Testis (tissue), 3 donors: ENCODE results near the gene SMYD3. TPM values are rescaled to one million over a fixed set of nuclear protein-coding genes. Genes with fewer than 3 reads are reported as not detected.

Experiments
- DNase-seq: peaks from one replicate; pipeline ENCODE4 v3.0.0-alpha.2; 2019
- H3K27ac ChIP-seq, 2 donors: fragments of 200-600 bp; sonication (generic); one replicate each; pipeline ENCODE4 v1.5.1; 2019
- H3K27me3 ChIP-seq: fragments of 200-600 bp; sonication (generic); one replicate; pipeline ENCODE4 v1.5.1; 2019
- H3K36me3 ChIP-seq: fragments of 200-600 bp; sonication (generic); one replicate; pipeline ENCODE4 v1.5.1; 2017; ENCODE audit warnings: low read depth; ENCODE audit errors: missing control alignments
- H3K4me1 ChIP-seq: fragments of 200-600 bp; sonication (generic); one replicate; pipeline ENCODE4 v1.5.1; 2019
- H3K4me3 ChIP-seq, 2 donors: fragments of 200-600 bp; sonication (generic); one replicate each; pipeline ENCODE4 v1.5.1; 2017 to 2019
- H3K9me3 ChIP-seq: fragments of 200-600 bp; sonication (generic); one replicate; pipeline ENCODE4 v1.5.1; 2017
- CTCF ChIP-seq, 3 experiments: fragments of 450-650 bp in 2 of 3; fragments of 200-600 bp in 1 of 3; sonication (generic) in 1 of 3; IDR thresholded peaks; one replicate each; pipeline ENCODE4 v1.5.1; 2016 to 2019; ENCODE audit warnings: antibody characterized with exemption in 3 of 3, mild to moderate bottlenecking in 2 of 3, moderate library complexity in 1 of 3
- POLR2A ChIP-seq: fragments of 450-650 bp; IDR thresholded peaks from one replicate; pipeline ENCODE4 v1.6.1; 2017; ENCODE audit warnings: antibody characterized with exemption, mild to moderate bottlenecking, moderate library complexity
- WGBS, 2 donors: methylation state at CpG; one replicate each; pipeline ENCODE4 v1.1.5; 2018; 5-methylcytosine and 5-hydroxymethylcytosine counted together
- intact Hi-C: fragments of 100-400 bp; cut with DNase I; formaldehyde crosslinking; loops from one replicate; pipeline ENCODE4 v1.15.1; 2023; ENCODE audit warnings: low total_unique reads
- polyA plus RNA-seq: library from polyadenylated mRNA; stranded (reverse); fragments of 350-450 nt; fragmentation: Illumina TruSeq; extraction: RNeasy Lipid Tissue Mini Kit (QIAGEN cat#74804); gene quantifications from one replicate; pipeline ENCODE4 v1.2.3, GENCODE V29; 2014; ENCODE audit warnings: low read depth, low replicate concordance; ENCODE audit not compliant: insufficient read depth
- total RNA-seq, 2 donors: library from RNA; depleted of rRNA; stranded (reverse); fragments of >200 nt; gene quantifications; one replicate each; pipeline ENCODE4 v1.2.3, GENCODE V29; 2016

SMYD3 gene
- total and polyA plus RNA-seq, 3 donors from 2014 or later = 23.0 to 38.8 (median 38.7) TPM

- no peaks in the 10 kb centered on the region for H3K27me3 ChIP-seq
- intact Hi-C loops = no loop called here
- TF ChIP-seq CTCF (IDR thresholded peaks at IDR 0.05) (no peak), POLR2A (no peak)
- no peaks in the 10 kb centered on the region for H3K36me3 ChIP-seq
- WGBS, 2 donors = 76 to 93% methylated on average over 2 of the region's 2 CpGs
- DNase-seq = no peak
- no peaks in the 10 kb centered on the region for H3K4me1 ChIP-seq
- H3K9me3 ChIP-seq = no peaks in the 10 kb centered on the region
- no peak overlapping the region for H3K4me3 ChIP-seq
- no peak overlapping the region for H3K27ac ChIP-seq
Measured at GRCh38 chr1:245774196-245774595, 732.9 kb downstream of the SMYD3 start.

- H3K4me1 ChIP-seq = no peaks in the 10 kb centered on the region
- no peaks in the 10 kb centered on the region for H3K27me3 ChIP-seq
- TF ChIP-seq CTCF (IDR thresholded peaks at IDR 0.05) (no peak), POLR2A (no peak)
- WGBS, 2 donors = 93 to 100% methylated on average over 3 of the region's 3 CpGs
- intact Hi-C loops = no loop called here
- H3K9me3 ChIP-seq = no peaks in the 10 kb centered on the region
- no peak for DNase-seq
- H3K36me3 ChIP-seq = no peaks in the 10 kb centered on the region
- H3K4me3 ChIP-seq = no peak overlapping the region
- no peak overlapping the region for H3K27ac ChIP-seq
Measured at GRCh38 chr1:245773344-245773743, 733.7 kb downstream of the SMYD3 start.

- Histone ChIP-seq H3K4me3 (no peak overlapping the region), H3K27ac (no peak overlapping the region), H3K9me3 (no peaks in the 10 kb centered on the region), H3K36me3 (no peaks in the 10 kb centered on the region), H3K27me3 (no peaks in the 10 kb centered on the region), H3K4me1 (no peaks in the 10 kb centered on the region)
- intact Hi-C loops = no loop called here
- DNase-seq = no peak
- TF ChIP-seq POLR2A (no peak), CTCF (IDR thresholded peaks at IDR 0.05) (no peak)
- WGBS, 2 donors = 89 to 92% methylated on average over 1 of the region's 1 CpG
Measured at GRCh38 chr1:245772739-245773138, 734.3 kb downstream of the SMYD3 start.

GRCh38 chr1:245772325-245772724 is 734.8 kb downstream of the SMYD3 start:
- intact Hi-C loops = no loop called here
- Histone ChIP-seq H3K9me3 (no peaks in the 10 kb centered on the region), H3K4me3 (no peak overlapping the region), H3K27me3 (no peaks in the 10 kb centered on the region), H3K27ac (no peak overlapping the region), H3K36me3 (no peaks in the 10 kb centered on the region), H3K4me1 (no peaks in the 10 kb centered on the region)
- WGBS, 2 donors = 87 to 100% methylated on average over 1 of the region's 1 CpG
- TF ChIP-seq CTCF (IDR thresholded peaks at IDR 0.05) = no peak
- no peak for TF ChIP-seq POLR2A
- no peak for DNase-seq

- no peaks in the 10 kb centered on the region for H3K4me1 ChIP-seq
- H3K27ac ChIP-seq = no peak overlapping the region
- TF ChIP-seq POLR2A (no peak), CTCF (IDR thresholded peaks at IDR 0.05) (no peak)
Measured at GRCh38 chr1:245771511-245772281, 735.4 kb downstream of the SMYD3 start.

More at GRCh38 chr1:245771511-245772281, 735.4 kb downstream of the SMYD3 start:
- DNase-seq = no peak
- Histone ChIP-seq H3K9me3 (no peaks in the 10 kb centered on the region), H3K36me3 (no peaks in the 10 kb centered on the region), H3K27me3 (no peaks in the 10 kb centered on the region), H3K4me3 (no peak overlapping the region)
- WGBS, 2 donors = 57 to 67% methylated on average over 5 of the region's 5 CpGs
- intact Hi-C loops = no loop called here
